ENCODE measurements around the gene PCGF1. TPM values are rescaled to one million over a fixed set of nuclear protein-coding genes. Genes with fewer than 3 reads are reported as not detected.

Gene PCGF1
- total RNA-seq, 1 experiment from 2014 or later, result 39.9 TPM

DNA sequence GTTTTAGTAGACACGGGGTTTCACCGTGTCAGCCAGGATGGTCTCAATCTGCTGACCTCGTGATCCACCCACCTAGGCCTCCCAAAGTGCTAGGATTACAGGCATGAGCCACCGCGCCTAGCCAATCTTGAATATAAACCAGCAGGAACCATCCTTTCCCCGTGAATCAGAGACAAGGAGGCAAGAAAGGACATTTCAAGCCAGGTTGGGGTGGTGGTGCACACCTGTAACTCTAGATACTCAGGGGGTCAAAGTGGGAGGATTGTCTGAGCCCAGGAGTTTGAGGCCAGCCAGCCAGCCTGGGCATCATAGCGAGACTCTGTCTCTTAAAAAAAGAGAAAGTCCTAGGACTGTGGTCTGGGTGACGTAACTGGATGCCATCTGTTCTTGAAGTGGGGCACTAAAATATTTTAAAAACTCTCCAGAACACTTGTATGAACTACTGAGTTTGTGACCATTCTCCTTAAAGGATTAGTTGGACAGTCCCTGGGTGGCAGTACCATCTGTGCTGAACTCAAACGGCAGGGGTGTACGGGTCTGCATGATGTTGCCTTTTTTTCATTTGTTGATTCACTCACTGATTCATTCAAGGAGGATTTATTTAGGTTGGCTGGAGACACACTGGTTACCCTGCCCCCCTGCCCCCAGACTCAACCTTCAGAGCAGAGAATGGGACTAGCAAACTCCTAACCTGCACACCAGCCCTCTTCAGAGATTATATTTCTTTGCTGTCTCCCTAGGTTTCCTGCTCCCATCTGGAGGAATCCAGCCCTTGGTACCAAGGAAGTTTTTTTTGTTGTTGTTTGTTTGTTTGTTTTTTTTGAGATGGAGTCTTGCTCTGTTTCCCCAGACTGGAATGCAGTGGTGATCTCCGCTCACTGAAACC is 3.9 kb upstream of the PCGF1 start:
- H3K9me2 ChIP-seq (ENCODE audit: insufficient read depth), result no peaks in the 10 kb centered on the region
- H4K20me1 ChIP-seq (ENCODE audit: insufficient read depth), result no peaks in the 10 kb centered on the region
- TF ChIP-seq RAD21 (IDR thresholded peaks at IDR 0.05; ENCODE audit: low read depth) (no peak), TCF7L2 (IDR thresholded peaks at IDR 0.05; ENCODE audit: borderline replicate concordance, extremely low read depth, insufficient read depth, insufficient read length) (no peak), CTCF (IDR thresholded peaks at IDR 0.05 in 2 of 3, conservative IDR thresholded peaks at IDR 0.05 in 1 of 3; ENCODE audit: borderline replicate concordance in 1 of 3, insufficient read depth in 1 of 3, low read depth in 2 of 3, low read length in 2 of 3) (no peak), YY1 (IDR thresholded peaks at IDR 0.05; ENCODE audit: extremely low read depth, insufficient replicate concordance, low read depth, low read length) (no peak), SIN3A (IDR thresholded peaks at IDR 0.05; ENCODE audit: low read depth) (no peak), POLR2A (IDR thresholded peaks at IDR 0.05; ENCODE audit: borderline replicate concordance, extremely low read depth, insufficient read depth, insufficient read length) (no peak), POLR2AphosphoS5 (IDR thresholded peaks at IDR 0.05; ENCODE audit: low read depth, low read length) (no peak), MAX (IDR thresholded peaks at IDR 0.05) (no peak), CEBPB (IDR thresholded peaks at IDR 0.05; ENCODE audit: low read depth) (no peak), SP1 (IDR thresholded peaks at IDR 0.05; ENCODE audit: low read depth) (no peak), EZH2 (IDR thresholded peaks at IDR 0.05) (no peak), ELF1 (IDR thresholded peaks at IDR 0.05; ENCODE audit: borderline replicate concordance, low read depth) (no peak), SRF (IDR thresholded peaks at IDR 0.05; ENCODE audit: low read depth) (no peak), EGR1 (IDR thresholded peaks at IDR 0.05; ENCODE audit: low read depth) (no peak), JUND (IDR thresholded peaks at IDR 0.05) (no peak), ZNF274 (IDR thresholded peaks at IDR 0.05; ENCODE audit: low read depth, low read length) (no peak)
- TF ChIP-seq, protein P1, sequence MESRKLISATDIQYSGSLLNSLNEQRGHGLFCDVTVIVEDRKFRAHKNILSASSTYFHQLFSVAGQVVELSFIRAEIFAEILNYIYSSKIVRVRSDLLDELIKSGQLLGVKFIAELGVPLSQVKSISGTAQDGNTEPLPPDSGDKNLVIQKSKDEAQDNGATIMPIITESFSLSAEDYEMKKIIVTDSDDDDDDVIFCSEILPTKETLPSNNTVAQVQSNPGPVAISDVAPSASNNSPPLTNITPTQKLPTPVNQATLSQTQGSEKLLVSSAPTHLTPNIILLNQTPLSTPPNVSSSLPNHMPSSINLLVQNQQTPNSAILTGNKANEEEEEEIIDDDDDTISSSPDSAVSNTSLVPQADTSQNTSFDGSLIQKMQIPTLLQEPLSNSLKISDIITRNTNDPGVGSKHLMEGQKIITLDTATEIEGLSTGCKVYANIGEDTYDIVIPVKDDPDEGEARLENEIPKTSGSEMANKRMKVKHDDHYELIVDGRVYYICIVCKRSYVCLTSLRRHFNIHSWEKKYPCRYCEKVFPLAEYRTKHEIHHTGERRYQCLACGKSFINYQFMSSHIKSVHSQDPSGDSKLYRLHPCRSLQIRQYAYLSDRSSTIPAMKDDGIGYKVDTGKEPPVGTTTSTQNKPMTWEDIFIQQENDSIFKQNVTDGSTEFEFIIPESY (IDR thresholded peaks at IDR 0.05; ENCODE audit: extremely low read depth, insufficient replicate concordance, low read length), result no peak
- TF ChIP-seq, protein P2, sequence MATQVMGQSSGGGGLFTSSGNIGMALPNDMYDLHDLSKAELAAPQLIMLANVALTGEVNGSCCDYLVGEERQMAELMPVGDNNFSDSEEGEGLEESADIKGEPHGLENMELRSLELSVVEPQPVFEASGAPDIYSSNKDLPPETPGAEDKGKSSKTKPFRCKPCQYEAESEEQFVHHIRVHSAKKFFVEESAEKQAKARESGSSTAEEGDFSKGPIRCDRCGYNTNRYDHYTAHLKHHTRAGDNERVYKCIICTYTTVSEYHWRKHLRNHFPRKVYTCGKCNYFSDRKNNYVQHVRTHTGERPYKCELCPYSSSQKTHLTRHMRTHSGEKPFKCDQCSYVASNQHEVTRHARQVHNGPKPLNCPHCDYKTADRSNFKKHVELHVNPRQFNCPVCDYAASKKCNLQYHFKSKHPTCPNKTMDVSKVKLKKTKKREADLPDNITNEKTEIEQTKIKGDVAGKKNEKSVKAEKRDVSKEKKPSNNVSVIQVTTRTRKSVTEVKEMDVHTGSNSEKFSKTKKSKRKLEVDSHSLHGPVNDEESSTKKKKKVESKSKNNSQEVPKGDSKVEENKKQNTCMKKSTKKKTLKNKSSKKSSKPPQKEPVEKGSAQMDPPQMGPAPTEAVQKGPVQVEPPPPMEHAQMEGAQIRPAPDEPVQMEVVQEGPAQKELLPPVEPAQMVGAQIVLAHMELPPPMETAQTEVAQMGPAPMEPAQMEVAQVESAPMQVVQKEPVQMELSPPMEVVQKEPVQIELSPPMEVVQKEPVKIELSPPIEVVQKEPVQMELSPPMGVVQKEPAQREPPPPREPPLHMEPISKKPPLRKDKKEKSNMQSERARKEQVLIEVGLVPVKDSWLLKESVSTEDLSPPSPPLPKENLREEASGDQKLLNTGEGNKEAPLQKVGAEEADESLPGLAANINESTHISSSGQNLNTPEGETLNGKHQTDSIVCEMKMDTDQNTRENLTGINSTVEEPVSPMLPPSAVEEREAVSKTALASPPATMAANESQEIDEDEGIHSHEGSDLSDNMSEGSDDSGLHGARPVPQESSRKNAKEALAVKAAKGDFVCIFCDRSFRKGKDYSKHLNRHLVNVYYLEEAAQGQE (IDR thresholded peaks at IDR 0.05; ENCODE audit: low read depth), result no peak
- TF ChIP-seq, protein P3, sequence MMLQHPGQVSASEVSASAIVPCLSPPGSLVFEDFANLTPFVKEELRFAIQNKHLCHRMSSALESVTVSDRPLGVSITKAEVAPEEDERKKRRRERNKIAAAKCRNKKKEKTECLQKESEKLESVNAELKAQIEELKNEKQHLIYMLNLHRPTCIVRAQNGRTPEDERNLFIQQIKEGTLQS (IDR thresholded peaks at IDR 0.05), result no peak

More for the DNA sequence above, 3.9 kb upstream of the PCGF1 start:
- peaks cover 9% of the 10 kb centered on the region; the same call in 1 of the 2 replicates for H3K79me2 ChIP-seq (ENCODE audit: insufficient read depth, low read length)
- H2AFZ ChIP-seq (ENCODE audit: low read depth, low read length, poor library complexity, severe bottlenecking), result no peak overlapping the region
- ChIA-PET POLR2A (no interaction called here), CTCF (no interaction called here), RAD21 (ENCODE audit: low non-redundant PET in 1 of 2, low total read pairs in 2 of 2, uncharacterized antibody in 2 of 2, unreplicated experiment in 2 of 2) (no interaction called here)
- H3K9ac ChIP-seq (ENCODE audit: low read length), result no peak overlapping the region
- no peaks in the 10 kb centered on the region for H3K27me3 ChIP-seq (ENCODE audit: insufficient read depth, low read length)
- H3K36me3 ChIP-seq (ENCODE audit: control insufficient read depth in 1 of 2, insufficient read depth in 2 of 2, low read length in 2 of 2), result no peaks in the 10 kb centered on the region
- no peaks in the 10 kb centered on the region for H3K9me3 ChIP-seq (ENCODE audit: control insufficient read depth in 1 of 2, insufficient read depth in 1 of 2, low read depth in 1 of 2, low read length in 2 of 2)
- no peak overlapping the region for H3K4me3 ChIP-seq (replicated peaks in 1 of 2; ENCODE audit: low read depth in 1 of 2, low read length in 2 of 2)
- ATAC-seq, result no peak
- intact Hi-C loops (cut with micrococcal nuclease), result no loop called here
- H3K4me2 ChIP-seq (ENCODE audit: low read length), result no peak overlapping the region
- BruUV-seq (replicated peaks), result no TSS peak
- no peak overlapping the region for H3K27ac ChIP-seq (ENCODE audit: low read depth, low read length)
- no peak for DNase-seq (ENCODE audit: low read depth, low spot score)
- H3K4me1 ChIP-seq (ENCODE audit: control insufficient read depth in 1 of 2, insufficient read depth in 2 of 2, low read length in 2 of 2), result peaks cover 6 to 16% of the 10 kb centered on the region in 2 experiments; a peak in 3 of 4 replicates
